Measurements from ENCODE around the gene SNRPA1.

- no peak for TF ChIP-seq POLR2A (IDR thresholded peaks at IDR 0.05)
- TF ChIP-seq, protein P1, sequence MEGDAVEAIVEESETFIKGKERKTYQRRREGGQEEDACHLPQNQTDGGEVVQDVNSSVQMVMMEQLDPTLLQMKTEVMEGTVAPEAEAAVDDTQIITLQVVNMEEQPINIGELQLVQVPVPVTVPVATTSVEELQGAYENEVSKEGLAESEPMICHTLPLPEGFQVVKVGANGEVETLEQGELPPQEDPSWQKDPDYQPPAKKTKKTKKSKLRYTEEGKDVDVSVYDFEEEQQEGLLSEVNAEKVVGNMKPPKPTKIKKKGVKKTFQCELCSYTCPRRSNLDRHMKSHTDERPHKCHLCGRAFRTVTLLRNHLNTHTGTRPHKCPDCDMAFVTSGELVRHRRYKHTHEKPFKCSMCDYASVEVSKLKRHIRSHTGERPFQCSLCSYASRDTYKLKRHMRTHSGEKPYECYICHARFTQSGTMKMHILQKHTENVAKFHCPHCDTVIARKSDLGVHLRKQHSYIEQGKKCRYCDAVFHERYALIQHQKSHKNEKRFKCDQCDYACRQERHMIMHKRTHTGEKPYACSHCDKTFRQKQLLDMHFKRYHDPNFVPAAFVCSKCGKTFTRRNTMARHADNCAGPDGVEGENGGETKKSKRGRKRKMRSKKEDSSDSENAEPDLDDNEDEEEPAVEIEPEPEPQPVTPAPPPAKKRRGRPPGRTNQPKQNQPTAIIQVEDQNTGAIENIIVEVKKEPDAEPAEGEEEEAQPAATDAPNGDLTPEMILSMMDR (IDR thresholded peaks at IDR 0.05) = no peak
These were observed 23.2 kb upstream of the SNRPA1 start for GRCh38 chr15:101318147-101318819.

Measured in testis (tissue), 2 donors.